SK-N-SH (cell line): ENCODE data around the gene BARD1. TPM values are rescaled to one million over a fixed set of nuclear protein-coding genes. Genes with fewer than 3 reads are reported as not detected.

Experiments
- CTCF ChIA-PET: fragments of 300-600, 350-600 bp; formaldehyde crosslinking; extraction: SDS; loops from one replicate; lab custom pipeline; 2021; lab: Yijun Ruan, JAX
- POLR2A ChIA-PET: fragments of 350-600 bp; sonication (Branson Sonifier 250); formaldehyde crosslinking; extraction: SDS; loops from one replicate; lab custom pipeline; 2020; ENCODE audit warnings: antibody characterized with exemption, inconsistent platforms; lab: Yijun Ruan, JAX
- DNase-seq: peaks from one replicate; pipeline ENCODE4 v3.0.0; 2012
- H2AFZ ChIP-seq: fragments of 200-600 bp; sonication (generic); 2 replicates; pipeline ENCODE4 v1.8.1; 2016; ENCODE audit warnings: antibody characterized with exemption, mild to moderate bottlenecking, low read depth
- H3F3A ChIP-seq: fragments of 200-600 bp; sonication (generic); replicated peaks from 2 replicates; pipeline ENCODE3; 2016; ENCODE audit warnings: antibody characterized with exemption, mild to moderate bottlenecking; ENCODE audit not compliant: insufficient read depth
- H3K27ac ChIP-seq, 2 experiments: fragments of 200-500 bp in 1 of 2; fragments of 200-600 bp in 1 of 2; sonication (Bioruptor generic) in 1 of 2; sonication (generic), shearing (Covaris generic) in 1 of 2; 2 replicates each; pipeline versions ENCODE4 v1.5.1 to v1.6.1; 2014 to 2016; ENCODE audit warnings: low read depth in 2 of 2, inconsistent platforms in 1 of 2, low read length in 1 of 2, mild to moderate bottlenecking in 1 of 2, mixed read lengths in 1 of 2
- H3K27me3 ChIP-seq: fragments of 200-600 bp; sonication (generic), shearing (Covaris generic); 2 replicates; pipeline ENCODE4 v1.6.1; 2016; ENCODE audit warnings: mixed run types; ENCODE audit not compliant: insufficient read depth
- H3K36me3 ChIP-seq, 2 experiments: fragments of 200-500 bp in 1 of 2; fragments of 200-600 bp in 1 of 2; sonication (Bioruptor generic) in 1 of 2; sonication (generic) in 1 of 2; replicated peaks in 1 of 2; 2 replicates each; pipeline versions ENCODE3 to v1.5.1; 2014 to 2016; ENCODE audit warnings: low read length in 1 of 2, mild to moderate bottlenecking in 1 of 2; ENCODE audit not compliant: insufficient read depth in 2 of 2, control insufficient read depth in 1 of 2
- H3K4me1 ChIP-seq, 2 experiments: fragments of 200-500 bp in 1 of 2; fragments of 200-600 bp in 1 of 2; sonication (Bioruptor generic) in 1 of 2; sonication (generic), shearing (Covaris generic) in 1 of 2; 2 replicates each; pipeline versions ENCODE4 v1.5.1 to v1.6.1; 2014 to 2016; ENCODE audit warnings: low read depth in 1 of 2, low read length in 1 of 2, mixed run types in 1 of 2; ENCODE audit not compliant: insufficient read depth in 2 of 2, control insufficient read depth in 1 of 2
- H3K4me2 ChIP-seq: fragments of 200-600 bp; sonication (generic), shearing (Covaris generic); 2 replicates; pipeline ENCODE4 v1.6.1; 2017; ENCODE audit warnings: mixed run types
- H3K4me3 ChIP-seq, 2 experiments: fragments of 200-500 bp in 1 of 2; fragments of 200-600 bp in 1 of 2; sonication (Bioruptor generic) in 1 of 2; sonication (generic), shearing (Covaris generic) in 1 of 2; 2 replicates each; pipeline versions ENCODE4 v1.5.1 to v1.8.1; 2014 to 2016; ENCODE audit warnings: low read depth in 2 of 2, inconsistent platforms in 1 of 2, low read length in 1 of 2, mild to moderate bottlenecking in 1 of 2, mixed read lengths in 1 of 2, moderate library complexity in 1 of 2
- H3K79me2 ChIP-seq: fragments of 200-600 bp; sonication (generic); 2 replicates; pipeline ENCODE4 v1.8.1; 2017; ENCODE audit warnings: mild to moderate bottlenecking; ENCODE audit not compliant: insufficient read depth
- H3K9ac ChIP-seq: fragments of 200-600 bp; sonication (generic); 2 replicates; pipeline ENCODE4 v1.6.1; 2017; ENCODE audit warnings: mixed run types
- H3K9me2 ChIP-seq: fragments of 200-600 bp; sonication (generic); 2 replicates; pipeline ENCODE4 v1.6.1; 2017; ENCODE audit warnings: mixed run types
- H3K9me3 ChIP-seq: fragments of 200-600 bp; sonication (generic); 2 replicates; pipeline ENCODE4 v1.6.1; 2017; ENCODE audit warnings: mixed run types, mild to moderate bottlenecking, moderate library complexity
- H4K20me1 ChIP-seq: fragments of 200-600 bp; sonication (generic); 2 replicates; pipeline ENCODE4 v1.6.1; 2017; ENCODE audit warnings: mild to moderate bottlenecking, mixed run types; ENCODE audit not compliant: insufficient read depth
- CHD2 ChIP-seq: fragments of 150-350 bp; IDR thresholded peaks from 2 replicates; pipeline ENCODE4 v1.6.1; 2018; ENCODE audit warnings: low read length; ENCODE audit not compliant: partially characterized antibody
- EZH2phosphoT487 ChIP-seq: fragments of 200-600 bp; sonication (generic); IDR thresholded peaks from 2 replicates; pipeline ENCODE4 v1.6.1; 2017; ENCODE audit warnings: low read depth, mixed run types, mild to moderate bottlenecking, antibody characterized with exemption, moderate library complexity, borderline replicate concordance
- FOXJ3 ChIP-seq: sonication (generic); formaldehyde crosslinking; IDR thresholded peaks from 2 replicates; pipeline ENCODE4 v1.5.1; 2020; ENCODE audit warnings: mild to moderate bottlenecking, missing genetic modification reagents
- FOXM1 ChIP-seq: IDR thresholded peaks from 2 replicates; pipeline ENCODE4 v1.4.0; 2012; ENCODE audit warnings: low read depth, mild to moderate bottlenecking
- NFIC ChIP-seq: IDR thresholded peaks from 2 replicates; pipeline ENCODE4 v1.4.0; 2012; ENCODE audit warnings: borderline replicate concordance
- NRF1 ChIP-seq: IDR thresholded peaks from 2 replicates; pipeline ENCODE4 v1.6.1; 2012; ENCODE audit warnings: low read depth, mild to moderate bottlenecking, low read length
- SIN3A ChIP-seq: IDR thresholded peaks from 2 replicates; pipeline ENCODE4 v1.6.1; 2012; ENCODE audit warnings: low read depth, mild to moderate bottlenecking, low read length, moderate library complexity, borderline replicate concordance
- TEAD4 ChIP-seq: IDR thresholded peaks from 2 replicates; pipeline ENCODE4 v1.4.0; 2012; ENCODE audit warnings: mild to moderate bottlenecking, borderline replicate concordance; ENCODE audit not compliant: insufficient read depth
- WGBS: methylation state at CpG from one replicate; pipeline ENCODE4 v1.1.6; 2017; ENCODE audit warnings: low lambda C conversion rate; 5-methylcytosine and 5-hydroxymethylcytosine counted together
- polyA plus RNA-seq, 3 experiments: library from polyadenylated mRNA; depleted of rRNA; stranded (reverse); fragments of >200 nt; gene quantifications; 2 replicates each; pipeline ENCODE4 v1.2.3, GENCODE V29; 2012
- TF ChIP-seq, protein P1 (sequence below): IDR thresholded peaks from 2 replicates; pipeline ENCODE4 v1.6.1; 2012; ENCODE audit warnings: mild to moderate bottlenecking, low read depth, low read length, moderate library complexity
- TF ChIP-seq, protein P2 (sequence below): fragments of 200-600 bp; sonication (generic); IDR thresholded peaks from 2 replicates; pipeline ENCODE4 v1.6.1; 2017; ENCODE audit warnings: antibody characterized with exemption, mild to moderate bottlenecking, moderate library complexity
- TF ChIP-seq, protein P3 (sequence below): IDR thresholded peaks from 2 replicates; pipeline ENCODE4 v1.4.0; 2012; ENCODE audit warnings: low read depth, borderline replicate concordance

Gene BARD1
- polyA plus RNA-seq, 1 of the 3 experiments (the other 2 are of a cell fraction) = 2.4 TPM

DNA sequence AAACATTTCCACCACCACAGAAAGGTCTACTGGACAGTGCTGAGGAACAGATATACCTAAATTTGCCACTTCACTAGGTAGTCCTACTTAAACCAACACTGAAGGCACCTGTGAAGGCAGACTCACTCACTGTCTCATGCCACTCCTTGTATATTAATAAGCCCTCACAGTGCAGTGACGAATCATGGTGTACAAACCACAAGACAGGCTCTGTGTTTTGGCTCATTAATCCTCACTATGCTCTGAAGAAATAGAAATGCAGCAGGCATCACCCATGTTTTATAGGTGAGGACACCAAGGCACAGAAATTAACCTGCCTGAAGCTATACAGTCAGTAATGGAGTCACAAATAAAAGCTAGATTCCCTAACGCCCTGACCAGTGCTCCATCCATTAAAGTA is 44.3 kb downstream of the BARD1 start (continued):
- TF ChIP-seq FOXJ3 (CRISPR knock-in tag) = no peak
- TF ChIP-seq, protein P1, sequence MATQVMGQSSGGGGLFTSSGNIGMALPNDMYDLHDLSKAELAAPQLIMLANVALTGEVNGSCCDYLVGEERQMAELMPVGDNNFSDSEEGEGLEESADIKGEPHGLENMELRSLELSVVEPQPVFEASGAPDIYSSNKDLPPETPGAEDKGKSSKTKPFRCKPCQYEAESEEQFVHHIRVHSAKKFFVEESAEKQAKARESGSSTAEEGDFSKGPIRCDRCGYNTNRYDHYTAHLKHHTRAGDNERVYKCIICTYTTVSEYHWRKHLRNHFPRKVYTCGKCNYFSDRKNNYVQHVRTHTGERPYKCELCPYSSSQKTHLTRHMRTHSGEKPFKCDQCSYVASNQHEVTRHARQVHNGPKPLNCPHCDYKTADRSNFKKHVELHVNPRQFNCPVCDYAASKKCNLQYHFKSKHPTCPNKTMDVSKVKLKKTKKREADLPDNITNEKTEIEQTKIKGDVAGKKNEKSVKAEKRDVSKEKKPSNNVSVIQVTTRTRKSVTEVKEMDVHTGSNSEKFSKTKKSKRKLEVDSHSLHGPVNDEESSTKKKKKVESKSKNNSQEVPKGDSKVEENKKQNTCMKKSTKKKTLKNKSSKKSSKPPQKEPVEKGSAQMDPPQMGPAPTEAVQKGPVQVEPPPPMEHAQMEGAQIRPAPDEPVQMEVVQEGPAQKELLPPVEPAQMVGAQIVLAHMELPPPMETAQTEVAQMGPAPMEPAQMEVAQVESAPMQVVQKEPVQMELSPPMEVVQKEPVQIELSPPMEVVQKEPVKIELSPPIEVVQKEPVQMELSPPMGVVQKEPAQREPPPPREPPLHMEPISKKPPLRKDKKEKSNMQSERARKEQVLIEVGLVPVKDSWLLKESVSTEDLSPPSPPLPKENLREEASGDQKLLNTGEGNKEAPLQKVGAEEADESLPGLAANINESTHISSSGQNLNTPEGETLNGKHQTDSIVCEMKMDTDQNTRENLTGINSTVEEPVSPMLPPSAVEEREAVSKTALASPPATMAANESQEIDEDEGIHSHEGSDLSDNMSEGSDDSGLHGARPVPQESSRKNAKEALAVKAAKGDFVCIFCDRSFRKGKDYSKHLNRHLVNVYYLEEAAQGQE = no peak

DNA sequence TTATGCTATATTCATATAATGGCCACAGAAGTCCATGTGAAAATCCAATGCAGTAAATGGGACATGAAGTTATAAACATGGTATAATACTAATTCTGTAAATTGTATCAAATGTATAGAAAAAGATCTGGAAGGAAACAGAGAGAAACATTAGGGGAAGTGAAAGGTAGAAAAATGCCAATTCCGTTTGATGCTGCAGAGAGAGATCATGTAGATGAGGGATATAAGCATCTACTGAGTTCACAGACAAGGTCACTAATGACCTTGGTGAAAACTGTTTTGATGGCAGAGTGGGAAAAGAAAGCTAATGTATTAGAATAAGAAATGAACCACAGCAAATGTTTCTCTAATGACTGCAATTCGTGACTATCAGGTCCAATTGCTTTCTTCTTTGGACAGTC is 56.0 kb downstream of the BARD1 start:
- Histone ChIP-seq H3K9ac (no peak overlapping the region), H3K27ac (no peak overlapping the region), H3K9me3 (no peaks in the 10 kb centered on the region), H3K4me1 (no peaks in the 10 kb centered on the region), H2AFZ (no peak overlapping the region), H3K27me3 (no peaks in the 10 kb centered on the region), H3K79me2 (no peaks in the 10 kb centered on the region)
- ChIA-PET POLR2A (no interaction called here), CTCF (no interaction called here)
- 57% methylated on average over 2 of the region's 2 CpGs for WGBS
- no peak for DNase-seq
- TF ChIP-seq EZH2phosphoT487 (no peak), NRF1 (no peak), CHD2 (no peak), SIN3A (no peak), FOXM1 (no peak), NFIC (no peak), TEAD4 (no peak)
- TF ChIP-seq, protein P2, sequence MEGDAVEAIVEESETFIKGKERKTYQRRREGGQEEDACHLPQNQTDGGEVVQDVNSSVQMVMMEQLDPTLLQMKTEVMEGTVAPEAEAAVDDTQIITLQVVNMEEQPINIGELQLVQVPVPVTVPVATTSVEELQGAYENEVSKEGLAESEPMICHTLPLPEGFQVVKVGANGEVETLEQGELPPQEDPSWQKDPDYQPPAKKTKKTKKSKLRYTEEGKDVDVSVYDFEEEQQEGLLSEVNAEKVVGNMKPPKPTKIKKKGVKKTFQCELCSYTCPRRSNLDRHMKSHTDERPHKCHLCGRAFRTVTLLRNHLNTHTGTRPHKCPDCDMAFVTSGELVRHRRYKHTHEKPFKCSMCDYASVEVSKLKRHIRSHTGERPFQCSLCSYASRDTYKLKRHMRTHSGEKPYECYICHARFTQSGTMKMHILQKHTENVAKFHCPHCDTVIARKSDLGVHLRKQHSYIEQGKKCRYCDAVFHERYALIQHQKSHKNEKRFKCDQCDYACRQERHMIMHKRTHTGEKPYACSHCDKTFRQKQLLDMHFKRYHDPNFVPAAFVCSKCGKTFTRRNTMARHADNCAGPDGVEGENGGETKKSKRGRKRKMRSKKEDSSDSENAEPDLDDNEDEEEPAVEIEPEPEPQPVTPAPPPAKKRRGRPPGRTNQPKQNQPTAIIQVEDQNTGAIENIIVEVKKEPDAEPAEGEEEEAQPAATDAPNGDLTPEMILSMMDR = no peak
- TF ChIP-seq, protein P3, sequence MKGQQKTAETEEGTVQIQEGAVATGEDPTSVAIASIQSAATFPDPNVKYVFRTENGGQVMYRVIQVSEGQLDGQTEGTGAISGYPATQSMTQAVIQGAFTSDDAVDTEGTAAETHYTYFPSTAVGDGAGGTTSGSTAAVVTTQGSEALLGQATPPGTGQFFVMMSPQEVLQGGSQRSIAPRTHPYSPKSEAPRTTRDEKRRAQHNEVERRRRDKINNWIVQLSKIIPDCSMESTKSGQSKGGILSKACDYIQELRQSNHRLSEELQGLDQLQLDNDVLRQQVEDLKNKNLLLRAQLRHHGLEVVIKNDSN = no peak
- TF ChIP-seq, protein P1 = no peak
- TF ChIP-seq, all 33 proteins: peak for 0
- H3K36me3 ChIP-seq = peaks cover 17 to 21% of the 10 kb centered on the region in 2 experiments
- H3K4me3 ChIP-seq = no peak overlapping the region
- no peaks in the 10 kb centered on the region for H3K9me2 ChIP-seq
- no peaks in the 10 kb centered on the region for H4K20me1 ChIP-seq
- no peaks in the 10 kb centered on the region for H3F3A ChIP-seq
- H3K4me2 ChIP-seq = no peak overlapping the region
